HG02588 (cell line): ENCODE results near the gene IMPDH1.

ENCODE experiments used
- ATAC-seq: cut with Tn5 transposase; IDR thresholded peaks from one replicate; pipeline ENCODE4 v1.9.1; 2021; ENCODE audit warnings: mild to moderate bottlenecking, moderate library complexity; ENCODE audit not compliant: unreplicated experiment

The IMPDH1 gene

GRCh38 chr7:128363261-128363721 is 46.5 kb downstream of the IMPDH1 start:
- ATAC-seq, result no peak

- ATAC-seq, result no peak
These were observed 47.1 kb downstream of the IMPDH1 start for GRCh38 chr7:128362670-128363069.

DNA sequence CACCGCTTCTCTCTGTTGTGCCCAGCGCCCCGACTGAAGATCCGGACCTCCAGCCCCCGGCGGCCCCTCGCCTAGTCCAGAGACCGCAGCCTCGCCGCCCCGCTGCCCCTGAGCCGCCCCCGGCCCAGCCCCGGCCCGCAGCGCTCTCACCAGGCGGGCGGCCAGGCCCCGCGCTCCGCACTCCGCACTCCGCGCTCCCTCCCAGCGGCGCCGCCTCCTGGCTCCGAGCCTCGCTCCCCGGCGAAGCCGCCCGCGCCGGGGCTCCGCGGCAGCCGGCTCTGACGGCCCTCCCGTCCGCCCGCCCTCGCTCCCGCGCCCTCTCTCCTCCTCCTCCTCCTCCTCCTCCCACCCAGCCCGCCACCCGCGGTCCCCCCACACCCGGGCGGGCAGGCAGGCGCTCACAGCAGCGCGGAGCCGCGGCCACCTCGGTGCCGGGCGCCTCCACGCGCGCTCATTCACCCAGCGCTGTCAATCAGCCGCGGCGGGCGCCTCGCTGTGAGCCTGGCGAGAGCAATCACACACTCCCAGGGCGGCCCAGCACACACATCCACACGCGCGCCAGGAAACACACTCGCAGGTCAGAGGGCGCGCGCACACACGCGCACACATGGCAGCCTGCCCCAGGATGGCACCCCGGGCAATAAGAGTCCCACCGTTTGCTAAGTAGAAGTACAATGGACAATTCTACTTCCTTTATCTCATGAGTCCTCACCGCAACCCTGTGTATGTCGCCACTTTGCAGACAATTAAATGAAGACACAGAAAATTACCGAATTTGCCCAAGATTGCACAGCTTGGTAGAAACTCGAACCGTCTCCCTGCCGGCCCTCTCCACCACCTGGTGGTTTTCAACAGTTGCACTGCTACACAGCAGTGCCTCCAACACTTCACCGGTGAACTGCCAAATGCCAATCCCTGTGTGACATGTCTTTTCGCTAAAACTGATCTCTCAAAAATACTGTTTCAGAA is 48.1 kb downstream of the IMPDH1 start, which contains the start of gene PRRT4:
Gene PRRT4 (minus strand): TSS at position 280 of the 969 bp plus-strand sequence.
- no peak for ATAC-seq

- no peak for ATAC-seq
These were observed 49.5 kb downstream of the IMPDH1 start for GRCh38 chr7:128360359-128360678.

DNA sequence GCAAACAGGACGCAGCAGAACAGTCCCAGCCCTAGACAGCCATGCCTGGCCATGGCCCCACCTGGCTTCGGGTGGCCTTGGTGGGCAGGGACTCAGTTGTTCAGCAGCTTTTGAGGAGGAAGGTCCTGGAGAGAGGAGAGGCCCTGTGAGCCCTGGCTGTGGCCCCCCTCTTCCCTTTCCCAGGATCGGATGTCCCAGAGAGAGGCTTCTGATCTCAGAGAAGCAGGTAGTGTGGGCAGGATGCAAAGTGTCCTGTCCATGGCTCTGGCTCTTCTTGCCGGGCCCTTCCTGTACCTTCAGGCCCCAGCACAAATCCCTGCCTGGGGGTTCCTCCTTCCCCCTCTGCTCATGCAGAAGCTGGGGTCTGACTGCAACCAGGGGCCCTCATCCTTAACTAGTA is 49.8 kb downstream of the IMPDH1 start:
- no peak for ATAC-seq

DNA sequence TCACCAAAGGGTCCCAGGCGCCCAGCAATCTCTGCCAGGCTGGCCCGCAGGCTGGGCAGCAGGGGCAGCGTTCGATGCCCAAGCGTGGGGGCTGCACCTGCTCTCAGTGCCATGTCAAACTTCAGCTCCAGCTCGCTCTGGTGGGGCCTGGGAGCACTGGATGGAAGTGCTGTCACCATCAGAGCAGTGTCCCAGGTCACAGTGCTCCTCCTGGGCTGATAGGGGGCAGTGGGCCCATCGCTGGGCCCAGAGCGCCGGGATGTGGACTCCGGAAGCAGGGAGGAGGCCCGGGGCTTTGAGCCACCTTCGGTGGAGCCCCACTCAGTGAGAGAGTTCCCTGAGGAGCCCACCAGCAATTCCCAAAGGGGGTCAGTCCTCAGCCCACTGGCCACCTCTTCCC is 50.4 kb downstream of the IMPDH1 start:
- no peak for ATAC-seq

GRCh38 chr7:128358233-128358632 is 51.5 kb downstream of the IMPDH1 start:
- ATAC-seq, result no peak

DNA sequence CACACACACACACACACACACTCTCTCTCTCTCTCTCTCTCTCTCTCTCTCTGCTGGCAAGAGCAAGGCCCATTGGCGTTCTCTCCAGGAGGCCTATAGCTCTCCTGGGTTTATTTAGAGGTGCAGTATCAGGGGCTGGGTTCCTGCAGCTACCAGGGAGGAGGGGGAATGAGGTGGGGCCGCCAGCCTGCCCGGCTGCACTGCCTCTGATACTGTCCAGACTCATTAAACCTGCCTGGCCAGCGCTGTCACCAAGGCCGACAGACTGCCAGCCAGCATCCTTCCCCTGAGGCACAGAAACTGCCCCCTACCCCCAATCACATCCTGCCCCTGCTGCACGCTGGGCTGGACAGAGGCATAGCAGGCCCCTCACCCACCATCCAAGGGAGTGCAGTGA is 52.6 kb downstream of the IMPDH1 start:
- ATAC-seq, result no peak

DNA sequence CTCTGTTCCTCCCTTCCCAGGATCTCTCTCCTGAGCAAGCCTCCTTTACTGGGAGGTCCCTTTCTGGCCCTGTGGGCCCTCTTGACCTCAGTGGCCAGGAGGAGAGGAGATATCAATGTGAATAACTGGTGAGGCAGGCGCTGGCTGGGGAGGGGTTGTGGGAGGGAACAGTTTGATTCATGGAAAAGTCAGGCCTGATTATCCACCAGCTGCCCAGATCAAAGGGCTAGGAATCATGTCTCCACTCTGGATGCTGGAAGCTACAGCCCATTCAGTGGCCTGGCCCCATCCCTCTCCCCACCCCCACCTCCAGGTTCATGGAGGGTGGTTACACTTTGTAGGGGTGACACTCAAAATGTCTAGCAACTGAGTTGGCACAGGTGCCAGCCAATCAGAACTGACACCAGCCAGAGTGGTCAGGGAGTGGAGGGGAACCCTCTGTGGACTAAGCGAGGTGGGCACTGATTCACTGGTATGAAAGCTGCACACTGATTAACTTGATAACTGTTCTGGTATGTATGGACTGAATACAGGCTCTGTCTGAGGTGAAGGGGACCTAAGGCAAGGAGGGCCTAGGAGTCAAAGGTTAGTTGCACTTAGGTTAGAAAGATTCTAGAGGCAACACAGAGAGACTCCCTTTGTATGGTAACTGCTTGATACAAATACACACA is 53.1 kb downstream of the IMPDH1 start:
- ATAC-seq, result no peak

DNA sequence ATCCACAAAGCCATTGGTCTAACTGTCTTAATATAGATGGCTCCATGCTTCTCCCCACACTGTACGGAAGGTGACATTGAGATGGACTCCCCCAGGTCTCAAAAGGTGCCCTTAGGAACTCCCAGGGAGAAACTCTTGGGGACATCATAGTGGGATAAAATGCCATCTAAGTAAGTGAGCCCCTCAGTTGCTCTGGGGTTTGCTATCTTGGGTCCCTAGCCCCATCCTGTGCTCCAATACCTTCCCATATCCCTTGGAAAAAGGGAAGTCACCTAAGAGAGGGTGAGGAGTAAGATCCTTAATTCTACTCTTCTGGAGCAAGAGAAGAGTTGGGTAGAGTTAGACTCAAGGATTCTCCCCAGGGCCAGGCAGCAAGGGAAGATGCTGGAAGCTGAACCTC is 56.2 kb downstream of the IMPDH1 start:
- ATAC-seq, result no peak

DNA sequence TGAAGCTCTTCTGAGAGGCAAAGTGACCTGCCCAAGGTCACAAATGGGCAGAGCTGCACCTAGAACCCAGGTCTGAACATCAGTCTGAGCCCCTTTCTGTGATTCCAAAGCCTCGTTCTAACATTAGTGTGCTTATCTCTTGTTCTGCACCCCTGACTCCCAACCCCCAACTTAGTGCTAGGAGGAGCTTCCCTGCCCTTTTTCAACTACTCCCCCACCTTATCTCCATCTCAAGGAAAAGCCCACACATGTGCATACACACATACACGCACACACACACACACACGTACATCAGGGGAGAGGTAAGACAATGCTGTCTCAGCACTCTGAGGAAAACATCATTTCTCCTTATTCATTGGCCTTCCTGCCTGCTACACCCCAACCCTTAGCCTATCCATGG is 56.6 kb downstream of the IMPDH1 start:
- ATAC-seq, result no peak

DNA sequence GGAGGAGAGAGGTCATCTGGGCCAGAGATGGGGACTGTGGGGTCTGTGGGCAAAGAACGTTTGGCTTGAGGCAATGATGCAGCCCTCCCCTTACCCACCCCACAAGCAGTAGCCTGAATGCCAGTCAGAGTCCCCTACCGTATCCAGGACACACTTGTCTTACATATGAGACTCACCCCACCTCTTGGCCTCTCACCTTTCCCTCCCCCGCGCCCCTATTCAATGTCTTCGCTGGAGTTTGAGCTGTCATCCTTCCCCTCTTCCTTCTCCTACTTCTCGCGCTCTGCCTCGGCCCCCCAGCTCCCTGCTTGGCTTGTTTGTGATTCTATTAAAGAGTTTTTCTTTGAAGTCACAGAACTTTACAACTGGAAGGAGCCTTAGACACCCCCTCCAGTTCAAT is 57.1 kb downstream of the IMPDH1 start:
- no peak for ATAC-seq

GRCh38 chr7:128352153-128352537 is 57.6 kb downstream of the IMPDH1 start:
- no peak for ATAC-seq

GRCh38 chr7:128351296-128352152 is 58.3 kb downstream of the IMPDH1 start:
- no peak for ATAC-seq

- ATAC-seq, result no peak
These were observed 59.0 kb downstream of the IMPDH1 start for GRCh38 chr7:128350708-128351295.

DNA sequence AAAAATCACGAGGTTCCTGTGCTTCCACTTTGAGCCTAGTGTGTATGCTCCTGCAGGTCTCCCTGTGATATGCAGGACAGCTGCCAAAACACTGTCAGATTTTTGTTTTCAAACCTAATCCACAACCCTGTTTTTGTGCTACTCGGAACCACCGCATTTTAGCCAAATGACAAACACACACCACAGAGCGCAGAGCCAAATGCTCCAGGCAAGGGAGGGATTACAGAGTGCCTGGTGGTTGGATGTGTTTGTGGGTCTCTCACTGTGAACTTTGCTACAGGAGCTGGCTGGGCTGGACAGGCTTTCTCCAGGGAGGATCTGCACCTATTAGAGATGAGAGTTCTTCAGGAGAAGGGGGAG is 60.3 kb downstream of the IMPDH1 start:
- ATAC-seq, result no peak

GRCh38 chr7:128347647-128348097 is 62.1 kb downstream of the IMPDH1 start:
- no peak for ATAC-seq

DNA sequence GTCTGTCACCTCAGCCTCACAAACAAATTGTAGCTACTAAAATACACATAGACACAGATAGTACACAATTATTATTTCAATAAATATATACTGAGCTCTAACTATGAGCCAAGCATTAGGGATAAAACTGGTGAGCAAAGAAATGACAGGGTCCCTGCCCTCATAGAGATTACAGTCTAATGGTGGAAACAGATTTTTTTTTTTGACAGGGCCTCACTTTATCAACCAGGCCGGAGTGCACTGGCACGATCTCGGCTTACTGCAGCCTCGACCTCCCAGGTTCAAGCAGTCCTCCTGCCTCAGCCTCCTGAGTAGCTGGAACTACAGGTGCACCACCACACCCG is 65.4 kb downstream of the IMPDH1 start:
- no peak for ATAC-seq

- ATAC-seq, result peak; percentile 95
These were observed 66.0 kb downstream of the IMPDH1 start, which contains the start of gene RBM28 for GRCh38 chr7:128343554-128344430. Gene RBM28 (minus strand): TSS chr7:128343908. CDS start chr7:128343793, 115 bp downstream.
